ENCODE data around the gene XAGE3. TPM values are rescaled to one million over a fixed set of nuclear protein-coding genes. Genes with fewer than 3 reads are reported as not detected.
"Not testable (repeated sequence)": the region's sequence is repeated elsewhere in the genome, so short reads cannot be mapped to it uniquely, and the experiment has no call there.

The XAGE3 gene
- total RNA-seq, 2 experiments from 2014 or later = not detected

DNA sequence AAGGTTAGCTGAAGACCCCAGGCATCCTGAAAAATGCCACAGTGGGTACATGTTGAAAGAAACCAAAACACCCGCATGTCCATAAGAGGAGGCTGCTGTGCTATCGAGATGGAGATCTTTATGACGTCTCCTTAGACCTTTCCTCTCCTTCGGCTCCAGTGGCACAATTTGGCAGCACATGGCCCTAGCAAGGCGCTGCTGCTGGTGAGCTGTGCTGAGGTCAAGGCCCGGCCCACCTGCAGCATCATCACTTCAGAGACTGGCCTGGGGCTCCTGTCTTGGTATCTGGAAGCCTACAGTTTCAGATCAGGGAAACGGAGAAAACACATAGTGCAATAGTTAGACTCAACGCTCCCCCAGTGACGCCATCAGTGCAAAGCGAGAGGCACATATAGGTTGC, 7.6 kb upstream of the XAGE3 start:
- H3K36me3 Mint-ChIP-seq; DNase-seq; ATAC-seq (ENCODE audit: low read depth); H3K4me1 Mint-ChIP-seq; H3K27ac Mint-ChIP-seq; H3K27me3 Mint-ChIP-seq; H3K4me3 Mint-ChIP-seq; H3K9me3 Mint-ChIP-seq; POLR2A ChIA-PET: not testable (repeated sequence)

DNA sequence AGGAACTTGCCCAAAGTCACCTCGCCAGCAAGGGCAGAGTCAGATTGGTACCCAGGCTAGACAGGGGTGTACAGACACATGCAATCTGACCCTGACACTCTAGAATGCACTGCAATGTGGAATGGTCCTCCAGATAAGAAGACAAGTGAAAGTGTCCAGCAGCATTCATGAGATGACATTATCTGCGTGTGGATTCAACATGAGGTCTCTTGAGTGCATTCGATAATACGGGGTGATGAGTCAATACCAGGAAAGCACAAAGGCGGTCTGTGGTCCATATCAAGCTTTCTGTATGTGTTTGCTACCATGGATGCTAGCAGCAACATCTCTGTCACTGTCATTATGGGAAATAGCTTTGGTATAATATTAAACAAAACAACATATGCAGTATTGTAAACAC, 6.8 kb upstream of the XAGE3 start:
- ATAC-seq (ENCODE audit: low read depth) = no peak
- no peak overlapping the region for H3K4me3 Mint-ChIP-seq
- H3K9me3 Mint-ChIP-seq = no peaks in the 10 kb centered on the region
- H3K27me3 Mint-ChIP-seq = peaks cover 7% of the 10 kb centered on the region
- no peaks in the 10 kb centered on the region for H3K4me1 Mint-ChIP-seq
- DNase-seq = no peak
- H3K27ac Mint-ChIP-seq = no peak overlapping the region
- POLR2A ChIA-PET = no interaction called here
- no peaks in the 10 kb centered on the region for H3K36me3 Mint-ChIP-seq

DNA sequence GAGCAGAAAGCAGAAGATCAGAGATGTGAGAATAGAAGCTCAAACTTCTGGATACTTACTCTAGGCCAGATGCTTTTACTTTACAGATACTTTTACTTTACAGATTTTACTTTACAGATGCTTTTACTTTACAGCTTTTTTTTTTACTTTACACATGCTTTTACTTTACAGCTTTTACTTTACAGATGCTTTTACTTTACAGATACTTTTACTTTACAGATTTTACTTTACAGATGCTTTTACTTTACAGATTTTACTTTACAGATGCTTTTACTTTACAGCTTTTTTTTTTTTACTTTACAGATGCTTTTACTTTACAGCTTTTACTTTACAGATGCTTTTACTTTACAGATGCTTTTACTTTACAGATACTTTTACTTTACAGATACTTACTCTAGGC, 5.9 kb upstream of the XAGE3 start:
- H3K9me3 Mint-ChIP-seq; H3K27ac Mint-ChIP-seq; POLR2A ChIA-PET; H3K4me1 Mint-ChIP-seq; H3K36me3 Mint-ChIP-seq; ATAC-seq (ENCODE audit: low read depth); H3K4me3 Mint-ChIP-seq; DNase-seq; H3K27me3 Mint-ChIP-seq: not testable (repeated sequence)

DNA sequence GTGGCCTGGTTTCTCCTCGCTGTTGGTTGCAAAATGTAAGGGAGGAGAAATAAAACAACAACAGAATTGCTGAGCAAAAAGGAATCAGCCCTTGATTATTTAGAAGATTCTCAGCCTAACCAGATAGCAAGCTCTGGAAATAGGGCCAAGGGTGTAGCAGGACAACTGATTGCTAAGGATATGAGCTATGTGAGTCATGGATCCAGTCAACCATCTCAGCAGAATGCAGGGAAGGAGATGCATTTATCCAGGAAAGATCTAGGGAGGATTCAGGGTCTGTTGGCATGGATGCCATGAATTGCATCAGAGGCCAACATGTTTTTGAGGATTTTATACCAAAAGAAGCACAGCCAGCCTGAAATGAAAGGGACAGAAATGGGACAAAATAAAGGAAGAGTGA, 2.2 kb upstream of the XAGE3 start:
- ATAC-seq (ENCODE audit: low read depth) = no peak
- Mint-ChIP-seq H3K36me3 (no peaks in the 10 kb centered on the region), H3K4me3 (no peak overlapping the region), H3K27ac (no peak overlapping the region), H3K4me1 (no peaks in the 10 kb centered on the region), H3K27me3 (peaks cover 7% of the 10 kb centered on the region), H3K9me3 (no peaks in the 10 kb centered on the region)
- DNase-seq = no peak
- POLR2A ChIA-PET = no interaction called here

DNA sequence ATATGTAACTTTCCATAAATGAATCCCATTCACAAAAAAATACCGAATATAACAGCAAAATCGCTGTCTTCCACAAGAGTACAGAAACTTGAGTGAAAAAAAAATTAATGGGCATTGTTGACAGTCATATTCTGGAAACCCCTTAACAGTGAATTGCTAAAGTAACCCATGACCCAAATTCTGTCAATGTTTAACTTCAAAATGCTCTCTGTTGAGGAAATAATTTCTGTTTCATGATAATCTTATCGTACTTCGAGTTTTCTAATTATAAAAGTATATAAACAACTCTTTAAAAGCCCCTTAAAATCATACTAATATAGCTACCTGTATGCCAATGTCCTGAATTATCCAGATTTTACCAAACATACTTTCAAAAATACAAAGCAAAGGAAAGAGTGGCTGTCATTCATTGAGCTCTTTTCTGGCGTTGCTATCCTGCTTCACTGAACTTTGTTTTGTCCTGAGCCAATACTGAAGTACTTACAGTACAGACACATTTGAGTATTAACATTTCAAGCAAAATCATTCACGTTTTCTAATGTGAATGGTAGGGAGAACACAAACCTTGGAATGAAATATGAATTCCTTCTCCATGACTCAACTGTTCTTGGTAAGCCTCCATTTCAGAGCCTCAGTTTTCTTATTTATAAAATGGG, 2.4 kb downstream of the XAGE3 start:
- POLR2A ChIA-PET = no interaction called here
- Mint-ChIP-seq H3K36me3 (no peaks in the 10 kb centered on the region), H3K27me3 (peaks cover 11% of the 10 kb centered on the region)

DNA sequence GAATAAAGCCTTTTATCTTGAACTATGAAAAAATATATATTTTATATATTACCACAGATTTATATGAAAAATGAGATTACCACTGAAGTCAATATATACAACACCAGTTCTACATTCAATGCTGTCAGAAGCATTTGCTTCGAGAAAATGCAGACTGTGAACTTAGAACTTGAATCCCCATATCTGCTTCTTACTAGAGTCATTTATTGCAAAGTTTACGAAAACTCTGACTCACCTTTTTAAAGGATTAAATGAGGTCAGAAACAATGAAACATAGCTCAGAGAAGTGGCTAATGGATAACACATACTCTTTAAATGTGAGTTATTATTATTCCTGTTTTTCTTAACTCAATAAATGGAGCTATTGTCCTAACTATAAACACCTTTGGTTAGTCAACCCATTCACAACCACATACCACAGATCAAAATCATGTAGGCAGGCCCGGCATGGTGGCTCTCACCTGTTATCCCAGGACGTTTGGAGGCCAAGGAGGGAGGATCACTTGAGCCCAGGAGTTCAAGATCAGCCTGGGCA, 10.8 kb downstream of the XAGE3 start:
- H3K9me3 Mint-ChIP-seq; H3K4me3 Mint-ChIP-seq; H3K27ac Mint-ChIP-seq; H3K36me3 Mint-ChIP-seq; POLR2A ChIA-PET; H3K27me3 Mint-ChIP-seq; ATAC-seq (ENCODE audit: low read depth); H3K4me1 Mint-ChIP-seq; DNase-seq: not testable (repeated sequence)

More for the DNA sequence above, 2.4 kb downstream of the XAGE3 start:
- Mint-ChIP-seq H3K9me3 (no peaks in the 10 kb centered on the region), H3K4me3 (no peak overlapping the region), H3K27ac (no peak overlapping the region), H3K4me1 (no peaks in the 10 kb centered on the region)
- DNase-seq = no peak
- ATAC-seq (ENCODE audit: low read depth) = no peak

DNA sequence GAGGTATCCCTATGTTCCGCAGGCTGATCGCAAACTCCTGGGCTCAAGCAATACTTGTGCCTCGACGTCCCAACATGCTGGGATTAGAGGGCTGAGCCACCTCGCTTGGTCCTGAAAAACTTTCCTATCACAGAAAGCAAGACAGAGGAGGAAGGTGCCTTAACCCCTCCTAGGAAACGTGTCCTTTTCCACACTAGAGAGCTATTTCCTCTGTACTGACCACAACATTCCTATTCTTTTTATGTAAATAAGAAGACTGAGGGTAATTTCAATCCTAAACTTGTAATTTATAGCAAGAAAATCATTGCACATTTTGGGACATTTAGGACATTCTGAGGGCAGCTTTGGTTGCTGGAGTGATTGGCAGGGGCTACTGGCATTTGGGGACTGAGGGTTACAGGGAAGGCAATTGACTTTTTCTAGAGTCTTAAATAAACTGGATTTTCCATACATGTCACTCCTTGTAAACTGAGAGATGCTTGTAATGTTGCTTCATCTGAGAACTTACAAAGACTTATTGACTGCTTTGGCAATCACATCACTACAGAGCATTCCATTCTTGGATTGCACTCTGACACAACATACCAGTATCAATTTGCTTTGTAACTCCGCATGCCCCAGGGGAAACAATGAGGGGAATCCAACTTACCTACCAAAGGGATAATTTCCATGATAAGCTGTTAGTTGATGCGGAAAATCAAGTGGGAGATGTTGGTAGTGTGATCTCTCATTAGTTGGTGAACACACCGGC, 15.6 kb downstream of the XAGE3 start:
- DNase-seq = no peak
- Mint-ChIP-seq H3K9me3 (no peaks in the 10 kb centered on the region), H3K4me3 (no peak overlapping the region), H3K27ac (no peak overlapping the region), H3K27me3 (peaks cover 5% of the 10 kb centered on the region), H3K4me1 (no peaks in the 10 kb centered on the region), H3K36me3 (no peaks in the 10 kb centered on the region)
- ATAC-seq (ENCODE audit: low read depth) = no peak
- POLR2A ChIA-PET = no interaction called here

DNA sequence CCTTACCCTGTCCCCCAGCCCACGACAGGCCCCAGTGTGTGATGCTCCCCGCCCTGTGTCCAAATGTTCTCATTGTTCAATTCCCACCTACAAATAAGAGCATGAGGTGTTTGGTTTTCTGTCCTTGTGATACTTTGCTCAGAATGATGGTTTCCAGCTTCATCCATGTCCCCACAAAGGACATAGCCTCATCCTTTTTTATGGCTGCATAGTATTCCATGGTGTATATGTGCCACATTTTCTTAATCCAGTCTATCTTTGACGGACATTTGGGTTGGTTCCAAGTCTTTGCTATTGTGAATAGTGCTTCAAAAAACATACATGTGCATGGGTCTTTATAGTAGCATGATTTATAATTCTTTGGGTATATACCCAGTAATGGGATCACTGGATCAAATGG, 24.3 kb downstream of the XAGE3 start:
- H3K36me3 Mint-ChIP-seq; H3K9me3 Mint-ChIP-seq; H3K27ac Mint-ChIP-seq; POLR2A ChIA-PET; H3K27me3 Mint-ChIP-seq; ATAC-seq (ENCODE audit: low read depth); H3K4me1 Mint-ChIP-seq; H3K4me3 Mint-ChIP-seq; DNase-seq: not testable (repeated sequence)

DNA sequence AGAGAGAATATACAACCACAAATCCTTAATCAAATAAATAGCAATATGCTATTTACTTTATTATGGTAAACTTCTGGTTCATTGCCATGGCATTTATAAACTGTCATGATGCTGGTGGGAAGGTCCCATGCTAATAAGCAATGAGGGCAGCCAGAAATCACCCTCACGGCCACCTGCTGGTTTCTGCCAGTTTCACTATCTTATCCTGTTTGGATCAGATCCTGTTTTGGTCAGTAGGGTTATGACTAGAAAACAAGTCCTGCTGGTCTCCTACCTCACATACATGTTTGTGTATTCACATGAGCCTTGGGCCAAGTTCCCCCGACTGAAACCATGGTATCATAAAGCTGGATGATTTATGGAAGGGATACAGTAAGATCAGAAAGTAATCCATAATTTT, 28.7 kb downstream of the XAGE3 start:
- DNase-seq (no peak), ATAC-seq (ENCODE audit: low read depth) (no peak)
- Mint-ChIP-seq H3K27me3 (peaks cover 4% of the 10 kb centered on the region), H3K27ac (no peak overlapping the region), H3K36me3 (no peaks in the 10 kb centered on the region), H3K4me3 (no peak overlapping the region), H3K4me1 (no peaks in the 10 kb centered on the region), H3K9me3 (no peaks in the 10 kb centered on the region)
- POLR2A ChIA-PET = no interaction called here

DNA sequence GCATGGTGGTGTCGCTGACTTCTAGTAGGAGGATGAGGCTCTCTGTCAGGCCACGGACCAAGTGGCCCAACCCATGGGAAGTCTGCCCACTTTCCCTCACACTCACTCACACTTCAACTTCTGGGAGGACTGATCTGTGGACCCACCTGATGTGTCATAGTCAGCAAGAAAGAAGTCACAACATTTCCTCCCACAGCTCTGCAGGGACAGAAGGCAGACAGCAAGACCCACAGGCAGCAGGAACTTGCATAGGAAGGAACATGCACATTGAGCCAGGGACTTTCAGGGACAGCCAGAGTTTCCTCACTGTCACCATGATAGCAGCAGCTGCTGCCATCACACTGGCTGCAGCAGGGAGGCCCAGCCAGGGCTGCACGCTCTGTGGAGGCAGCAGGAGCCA, 37.3 kb downstream of the XAGE3 start:
- H3K4me3 Mint-ChIP-seq = no peak overlapping the region
- ATAC-seq (ENCODE audit: low read depth) = no peak
- POLR2A ChIA-PET = no interaction called here
- H3K4me1 Mint-ChIP-seq = no peaks in the 10 kb centered on the region
- H3K36me3 Mint-ChIP-seq = no peaks in the 10 kb centered on the region
- peaks cover 2% of the 10 kb centered on the region for H3K27me3 Mint-ChIP-seq
- no peak for DNase-seq
- H3K9me3 Mint-ChIP-seq = no peaks in the 10 kb centered on the region
- H3K27ac Mint-ChIP-seq = no peak overlapping the region

DNA sequence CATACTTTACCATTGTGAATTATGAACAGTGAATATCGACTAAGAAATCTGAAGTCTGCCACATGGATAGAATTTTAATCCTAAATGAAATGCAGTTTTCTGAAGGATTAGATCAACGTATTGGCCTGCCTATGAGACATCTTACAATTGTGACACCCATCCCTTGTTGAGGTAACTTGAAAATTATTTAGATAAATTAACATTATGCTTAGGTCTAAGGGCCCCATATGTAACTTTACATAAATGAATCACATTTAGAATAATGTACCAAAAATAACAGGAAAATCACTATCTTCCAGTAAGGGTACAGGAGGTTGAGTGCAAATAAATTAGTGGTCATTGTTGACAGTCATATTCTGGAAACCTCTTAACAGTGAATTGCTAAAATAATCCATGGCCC, 43.3 kb downstream of the XAGE3 start:
- ATAC-seq (ENCODE audit: low read depth) = no peak
- no peaks in the 10 kb centered on the region for H3K36me3 Mint-ChIP-seq
- no peak for DNase-seq
- no peaks in the 10 kb centered on the region for H3K4me1 Mint-ChIP-seq
- POLR2A ChIA-PET = no interaction called here
- H3K9me3 Mint-ChIP-seq = no peaks in the 10 kb centered on the region
- H3K27me3 Mint-ChIP-seq = peaks cover 4% of the 10 kb centered on the region
- H3K4me3 Mint-ChIP-seq = no peak overlapping the region
- no peak overlapping the region for H3K27ac Mint-ChIP-seq

DNA sequence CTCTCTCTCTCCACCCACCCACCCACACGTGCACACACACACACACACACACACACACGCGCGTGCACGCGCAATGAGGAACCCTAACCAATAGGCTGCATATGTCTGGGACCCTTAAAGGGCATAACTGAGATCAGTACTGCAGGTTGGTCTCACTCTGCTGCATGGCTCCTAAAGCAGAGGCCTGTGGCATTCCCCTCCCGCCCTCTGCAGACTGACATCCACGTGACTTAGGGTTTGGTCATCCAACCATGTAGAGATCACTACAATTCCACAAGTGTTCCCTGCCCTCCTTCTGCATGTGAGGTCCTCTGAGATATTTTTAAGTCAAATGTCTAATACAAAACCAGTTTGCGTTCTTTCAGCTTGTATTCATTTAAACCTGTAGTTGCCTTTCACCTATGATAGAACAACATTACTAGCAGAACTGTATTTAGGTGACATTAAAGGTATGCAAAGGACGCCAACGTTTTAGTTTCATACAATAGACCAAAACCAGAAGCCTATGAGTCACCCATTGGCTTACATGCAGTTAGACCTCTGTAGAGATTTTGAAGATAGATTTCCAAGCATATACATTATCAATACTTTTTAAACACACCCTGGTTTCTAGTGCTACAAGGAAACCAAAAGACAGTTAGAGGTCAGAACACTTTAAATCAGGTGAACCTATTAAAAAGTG, 46.7 kb downstream of the XAGE3 start:
- ATAC-seq (ENCODE audit: low read depth) (no peak), DNase-seq (no peak)
- Mint-ChIP-seq H3K4me1 (no peaks in the 10 kb centered on the region), H3K36me3 (no peaks in the 10 kb centered on the region), H3K27ac (no peak overlapping the region), H3K4me3 (no peak overlapping the region), H3K27me3 (peaks cover 3% of the 10 kb centered on the region), H3K9me3 (no peaks in the 10 kb centered on the region)
- POLR2A ChIA-PET = no interaction called here

DNA sequence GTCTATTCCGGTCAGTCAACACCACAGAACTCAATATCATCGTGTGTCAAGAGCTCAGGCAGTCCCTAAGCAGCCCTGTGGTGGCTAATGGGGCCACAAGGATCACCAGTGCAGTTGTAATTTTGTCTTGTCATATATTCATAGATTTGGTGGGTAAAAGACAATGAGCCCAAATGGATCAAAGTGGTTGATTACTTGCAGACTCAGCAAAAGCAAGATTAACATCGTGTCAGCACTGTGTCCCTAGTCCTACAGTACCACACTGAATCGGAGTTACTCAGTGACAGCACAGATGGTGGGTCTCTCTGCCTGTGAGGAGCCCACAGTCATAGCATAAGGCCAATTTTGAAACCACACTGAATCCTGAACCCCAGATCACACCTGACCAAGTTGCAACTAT, 48.1 kb downstream of the XAGE3 start:
- no peak for DNase-seq
- POLR2A ChIA-PET = no interaction called here
- ATAC-seq (ENCODE audit: low read depth) = no peak
- H3K27me3 Mint-ChIP-seq = peaks cover 3% of the 10 kb centered on the region
- no peaks in the 10 kb centered on the region for H3K9me3 Mint-ChIP-seq
- H3K4me1 Mint-ChIP-seq = no peaks in the 10 kb centered on the region
- H3K36me3 Mint-ChIP-seq = no peaks in the 10 kb centered on the region
- H3K27ac Mint-ChIP-seq = no peak overlapping the region
- no peak overlapping the region for H3K4me3 Mint-ChIP-seq
